CD4-positive, alpha-beta T cell treated with Interleukin-1 beta for 1 hour (primary cell): Measurements from ENCODE around the gene PPP4R3B.
A peak's percentile ranks its signal among the peaks of the same experiment; 100 is the strongest.
"Not testable (repeated sequence)": the region's sequence is repeated elsewhere in the genome, so short reads cannot be mapped to it uniquely, and the experiment has no call there.

Experiments used
- DNase-seq, 2 donors: peaks; one replicate each; pipeline ENCODE4 v3.0.0-alpha.2; 2020 to 2022

The PPP4R3B gene

DNA sequence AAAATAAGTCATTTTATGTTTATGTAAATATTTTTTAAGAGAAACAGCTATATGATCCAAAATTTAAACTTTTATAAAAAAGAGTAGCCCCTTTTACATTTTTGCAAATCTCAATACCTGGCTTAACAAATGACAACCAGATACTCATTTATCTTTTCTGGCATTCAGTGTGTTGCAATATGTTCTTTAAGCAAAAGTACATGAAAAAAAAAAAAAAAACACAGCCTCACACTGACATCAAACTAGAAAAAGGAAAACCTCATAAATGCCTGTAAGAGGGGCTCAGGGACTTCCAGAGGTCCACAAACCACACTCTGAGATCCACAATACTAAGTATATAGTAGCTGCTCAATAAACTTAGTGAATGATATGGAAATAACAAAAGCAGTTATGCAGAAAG, 21.9 kb downstream of the PPP4R3B start:
- no peak for DNase-seq

DNA sequence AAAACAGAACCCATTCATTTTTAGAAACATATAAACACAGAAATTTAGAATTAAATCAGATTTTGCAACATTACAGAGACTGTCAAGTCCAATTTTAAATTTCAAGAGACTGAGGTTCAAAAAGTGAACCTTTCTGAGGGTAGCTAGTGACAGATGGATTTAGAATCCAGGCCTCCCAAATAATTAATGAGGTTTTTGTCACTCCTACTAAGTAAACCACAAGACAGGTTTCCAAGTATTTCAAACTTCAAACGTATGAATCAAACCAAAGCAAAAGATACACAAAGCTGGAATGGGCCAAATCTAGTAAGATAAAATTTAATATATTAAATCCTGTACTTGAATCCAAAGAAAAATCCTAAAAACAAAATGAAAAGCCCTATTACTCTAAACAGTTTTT, 25.3 kb downstream of the PPP4R3B start:
- no peak for DNase-seq

DNA sequence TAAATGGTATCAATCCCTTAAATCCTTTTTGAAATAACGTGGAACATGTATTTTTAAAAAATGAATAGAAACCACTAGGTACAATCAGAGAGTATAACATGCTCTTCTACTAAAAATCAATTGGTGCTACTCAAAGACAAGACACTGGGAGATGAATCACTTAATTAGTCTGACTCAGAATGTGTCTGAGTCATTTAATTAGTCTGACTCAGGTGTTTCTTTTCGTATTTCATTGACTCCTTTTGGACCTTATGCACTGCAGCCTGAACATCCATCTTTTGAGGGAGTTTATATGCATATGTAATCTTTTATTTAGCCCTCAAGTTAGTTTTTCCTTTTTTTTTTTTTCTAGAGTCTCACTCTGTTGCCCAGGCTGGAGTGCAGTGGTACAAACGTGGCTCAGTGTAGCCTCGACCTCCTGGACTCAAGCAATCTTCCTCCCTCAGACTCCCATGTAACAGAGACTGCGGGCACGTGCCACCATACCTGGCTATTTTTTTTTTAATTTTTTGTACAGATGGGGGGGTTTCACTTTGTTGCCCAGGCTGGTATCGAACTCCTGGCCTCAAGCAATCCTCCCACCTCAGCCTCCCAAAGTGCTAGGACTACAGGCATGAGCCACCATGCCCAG, 26.5 kb downstream of the PPP4R3B start:
- no peak for DNase-seq

DNA sequence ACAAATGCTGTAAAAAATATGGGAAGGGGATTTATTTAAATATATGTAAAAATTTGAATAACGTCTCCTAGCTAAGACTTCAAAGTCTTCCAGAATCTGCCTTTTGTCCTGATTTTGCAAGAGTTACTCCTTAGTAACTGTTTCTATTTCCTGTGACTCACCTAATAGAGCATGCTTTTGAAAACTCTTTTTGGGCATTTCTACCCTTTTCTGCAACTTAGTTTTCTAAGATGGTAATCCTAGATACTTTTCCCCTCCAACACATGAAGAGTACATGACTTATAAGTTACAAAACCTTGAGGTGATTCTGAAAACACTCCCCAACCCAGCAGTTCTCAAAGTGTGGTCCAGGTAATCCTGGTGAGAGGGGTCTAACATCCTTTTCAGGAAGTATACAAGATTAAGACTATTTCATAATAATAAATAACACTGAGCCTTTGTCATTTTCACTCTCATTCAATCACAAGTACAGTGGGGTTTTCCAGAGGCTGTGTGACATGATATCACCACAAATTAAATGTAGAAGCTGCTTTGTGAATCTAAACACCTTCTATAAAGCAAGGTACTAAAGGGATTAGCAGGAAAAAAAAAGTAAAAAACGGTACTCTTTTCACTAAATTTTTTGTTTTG, 31.9 kb downstream of the PPP4R3B start:
- DNase-seq, result no peak

DNA sequence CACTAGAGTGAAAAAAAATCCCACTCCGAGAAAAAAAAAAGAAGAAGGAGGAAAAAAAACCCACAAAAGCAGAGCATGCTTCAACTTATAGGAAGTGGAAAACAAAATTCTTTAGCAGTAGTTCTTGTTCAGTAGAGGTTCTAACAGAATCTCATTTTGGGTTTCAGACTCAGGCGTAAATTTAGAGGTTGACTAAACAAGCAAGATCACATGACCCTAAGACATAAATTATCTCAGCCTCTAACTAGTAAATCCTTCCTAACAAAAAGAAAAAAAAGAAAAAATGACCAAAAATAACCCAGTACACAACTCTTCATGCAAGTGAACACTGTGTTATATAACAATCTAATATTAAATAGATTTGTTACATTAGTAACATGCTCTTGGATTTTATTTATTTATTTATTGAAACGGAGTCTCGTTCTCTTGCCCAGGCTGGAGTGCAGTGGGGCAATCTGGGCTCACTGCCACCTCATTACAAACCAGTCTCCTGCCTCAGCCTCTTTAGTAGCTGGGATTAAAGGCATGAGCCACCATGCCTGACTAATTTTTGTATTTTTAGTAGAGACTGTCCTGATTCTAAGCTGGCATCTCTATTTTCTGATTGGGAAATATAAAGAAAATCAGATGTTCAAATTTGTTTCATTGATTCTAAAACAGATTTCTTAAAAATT, 35.4 kb downstream of the PPP4R3B start:
- DNase-seq, result no peak

DNA sequence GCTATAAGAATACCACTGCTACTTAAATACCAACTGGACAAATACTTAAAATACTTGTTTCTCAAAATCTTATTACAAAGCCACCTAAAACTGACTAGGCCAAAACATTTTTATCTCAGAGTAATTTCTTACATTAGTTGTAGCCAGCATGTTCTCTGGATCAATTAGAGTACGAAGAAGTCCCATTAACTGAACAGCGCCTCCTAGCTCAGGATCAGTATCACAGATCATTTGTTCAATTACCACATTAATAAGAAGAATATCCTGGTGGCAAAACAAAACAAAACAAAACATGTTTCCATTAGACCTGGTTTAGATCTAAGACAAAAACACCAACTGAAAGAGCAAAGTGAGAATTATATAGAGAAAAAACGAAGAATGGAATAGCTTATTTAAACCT, 36.0 kb downstream of the PPP4R3B start:
- DNase-seq, result peak in 1 of 2 donors; percentile 21

DNA sequence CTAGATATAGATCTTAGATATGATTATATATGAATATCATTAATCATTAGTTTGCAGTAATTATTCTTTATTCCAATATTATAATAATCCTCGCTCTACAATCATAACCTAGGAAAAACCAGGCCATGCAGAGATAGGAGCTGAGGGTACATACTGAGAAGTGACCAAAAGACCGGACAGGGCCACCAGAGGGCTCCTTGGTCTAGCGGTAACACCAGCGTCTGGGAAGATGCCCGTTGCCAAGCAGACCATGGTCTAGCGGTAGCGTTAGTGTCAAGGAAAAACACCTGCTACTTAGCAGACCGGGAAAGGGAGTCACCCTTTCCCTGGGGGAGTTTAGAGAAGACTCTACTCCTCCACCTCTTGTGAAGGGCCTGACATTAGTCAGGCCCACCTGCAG, 48.4 kb downstream of the PPP4R3B start:
- DNase-seq, result not testable (repeated sequence)

DNA sequence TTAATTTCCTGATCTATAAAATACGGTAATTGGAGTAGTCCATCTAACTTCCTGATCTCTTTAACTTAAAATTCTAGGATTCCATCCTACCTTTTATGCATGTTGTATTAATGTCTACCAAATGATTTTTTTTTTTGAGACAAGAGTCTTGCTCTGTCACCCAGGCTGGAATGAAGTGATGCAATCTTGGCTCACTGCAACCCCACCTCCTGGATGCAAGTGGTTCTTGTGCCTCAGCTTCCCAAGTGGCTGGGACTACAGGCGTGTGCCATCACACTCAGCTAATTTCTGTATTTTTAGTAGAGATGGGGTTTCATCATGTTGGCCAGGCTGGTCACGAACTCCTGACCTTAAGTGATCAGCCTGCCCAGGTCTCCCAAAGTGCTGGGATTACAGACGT, 50.1 kb downstream of the PPP4R3B start:
- DNase-seq, result no peak

DNA sequence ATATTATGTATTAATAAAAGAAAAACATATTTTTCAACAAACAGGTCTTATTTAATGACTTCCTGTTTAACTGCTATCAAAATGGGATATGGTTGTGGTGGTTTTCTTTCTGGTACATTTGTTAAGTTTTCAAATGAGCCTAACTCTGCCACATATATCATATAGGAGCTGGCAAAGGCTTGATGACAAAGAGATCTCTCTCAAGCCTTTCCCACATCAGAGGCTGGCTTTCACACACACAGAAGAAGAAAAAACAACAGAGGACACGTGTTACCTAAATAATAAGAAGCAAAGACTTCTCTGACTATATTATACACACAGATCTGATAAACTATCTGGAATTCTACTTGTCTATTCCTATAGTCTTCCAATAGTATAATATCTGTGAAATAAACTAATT, 51.8 kb downstream of the PPP4R3B start:
- peak in 1 of 2 donors; percentile 7 for DNase-seq

DNA sequence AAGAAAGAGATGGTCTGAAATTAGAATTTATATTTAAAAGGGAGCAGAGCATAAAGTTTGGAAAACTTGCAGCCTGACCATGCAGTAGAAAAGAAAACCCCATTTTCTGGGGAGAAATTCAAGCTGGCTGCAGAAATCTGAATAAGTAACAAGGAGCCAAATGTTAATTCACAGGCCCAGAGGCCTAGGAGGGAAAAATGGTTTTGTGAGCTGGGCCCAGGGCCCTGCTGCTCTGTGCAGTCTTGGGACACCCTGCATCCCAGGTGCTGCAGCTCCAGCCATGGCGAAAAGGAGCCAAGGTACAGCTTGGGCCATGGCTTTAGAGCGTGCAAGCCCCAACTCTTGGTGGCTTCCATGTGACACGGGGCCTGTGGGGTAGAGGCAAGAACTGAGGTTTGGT, 56.6 kb downstream of the PPP4R3B start:
- no peak for DNase-seq

DNA sequence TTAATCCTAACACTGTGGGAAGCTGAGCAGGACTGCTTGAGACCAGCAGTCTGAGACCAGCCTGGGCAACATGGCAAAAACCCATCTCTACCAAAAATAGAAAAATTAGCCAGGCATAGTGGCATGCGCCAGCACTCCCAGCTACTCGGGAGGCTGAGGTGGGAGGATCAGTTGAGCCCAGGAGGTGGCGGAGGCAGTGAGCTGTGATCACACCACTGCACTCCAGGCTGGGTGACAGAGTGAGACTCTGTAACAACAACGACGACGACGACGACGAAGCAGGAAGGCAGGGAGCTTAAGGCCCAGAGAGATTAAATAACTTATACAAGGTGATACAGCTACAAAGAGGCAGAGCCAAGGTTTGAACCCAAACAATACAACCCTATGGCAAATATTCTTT, 60.6 kb downstream of the PPP4R3B start:
- DNase-seq, result no peak

DNA sequence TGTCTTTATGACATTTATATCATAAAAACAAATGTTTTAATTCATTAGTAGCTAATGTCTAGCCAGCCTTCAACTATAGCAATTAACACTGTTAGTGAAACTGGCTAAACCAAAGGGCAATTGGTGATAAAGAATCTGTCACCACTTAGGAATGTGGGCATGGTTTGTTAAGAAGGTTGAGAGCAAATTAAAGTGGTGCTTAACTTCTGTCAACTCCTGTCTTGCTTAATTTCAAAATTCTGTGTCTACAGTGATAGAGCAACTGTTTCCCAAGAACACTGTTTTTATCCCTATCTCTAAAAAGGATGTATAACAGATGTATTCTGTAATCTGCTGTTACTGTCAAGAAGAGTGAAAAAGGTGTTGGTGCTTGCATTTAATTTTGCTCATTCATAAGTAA, 61.4 kb downstream of the PPP4R3B start:
- no peak for DNase-seq

DNA sequence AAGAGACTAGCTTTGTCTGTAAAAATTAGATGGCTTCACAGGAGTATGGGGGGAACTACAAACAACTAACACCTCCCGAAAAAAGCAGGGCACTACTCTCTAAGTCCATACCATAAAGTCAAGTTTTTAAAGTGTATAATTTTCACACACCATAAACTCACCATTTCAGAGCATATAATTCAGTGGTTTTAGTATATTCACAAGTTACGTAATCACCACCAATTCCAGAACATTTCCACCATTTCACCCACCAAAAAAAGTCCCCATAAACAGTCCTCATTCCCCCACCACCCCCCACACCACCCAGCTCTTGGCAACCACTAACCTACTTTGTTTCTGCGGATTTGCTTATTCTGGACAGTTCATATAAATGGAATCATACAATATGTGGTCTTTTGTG, 64.1 kb downstream of the PPP4R3B start:
- no peak for DNase-seq

DNA sequence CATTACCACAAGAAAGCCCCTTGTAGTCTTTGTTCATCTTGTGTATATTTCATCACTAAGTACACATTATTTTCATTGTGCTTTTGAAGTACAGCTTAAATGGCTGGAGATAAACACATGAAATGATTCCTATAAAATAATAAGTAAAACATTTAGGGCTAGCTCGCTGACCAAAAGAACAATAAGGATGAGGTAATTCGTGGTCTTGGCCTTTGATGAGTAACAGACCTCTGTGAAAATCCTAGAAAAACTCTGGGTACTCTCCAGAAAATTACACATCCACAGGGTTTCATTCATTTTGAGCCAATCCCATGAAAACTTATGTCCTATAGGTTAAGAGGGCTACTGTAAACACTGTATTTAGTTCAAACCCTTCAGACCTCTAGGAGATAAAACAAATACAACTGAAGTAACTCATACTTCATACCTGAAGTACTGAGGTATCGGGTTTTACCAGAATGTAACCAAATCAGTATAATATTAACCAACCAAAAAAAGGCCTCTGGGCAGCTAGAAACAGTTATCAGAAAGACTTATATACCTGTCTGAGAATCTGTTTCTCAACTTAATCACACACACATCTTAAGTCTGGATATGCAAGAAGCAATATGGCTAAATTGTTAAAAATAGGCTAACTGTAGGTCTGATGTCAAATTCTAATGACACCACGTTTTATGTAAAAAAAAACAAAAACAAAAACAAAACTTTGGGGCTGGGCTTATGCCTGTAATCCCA, 66.9 kb downstream of the PPP4R3B start:
- no peak for DNase-seq

DNA sequence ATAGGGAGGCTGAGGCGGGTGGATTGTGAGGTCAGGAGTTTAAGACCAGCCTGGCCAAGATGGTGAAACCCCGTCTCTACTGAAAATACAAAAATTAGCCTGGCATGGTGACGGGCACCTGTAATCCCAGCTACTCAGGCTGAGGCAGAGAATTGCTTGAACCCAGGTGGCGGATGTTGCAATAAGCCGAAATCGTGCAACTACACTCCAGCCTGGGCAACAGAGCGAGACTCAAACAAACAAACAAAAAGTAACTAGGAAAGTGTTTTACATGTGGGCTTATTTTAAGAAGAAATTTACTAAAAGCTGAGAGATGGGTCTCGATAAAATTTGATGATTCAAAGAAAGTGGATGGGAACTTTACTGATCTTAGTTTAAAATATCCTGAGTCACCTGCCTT, 69.7 kb downstream of the PPP4R3B start:
- not testable (repeated sequence) for DNase-seq

DNA sequence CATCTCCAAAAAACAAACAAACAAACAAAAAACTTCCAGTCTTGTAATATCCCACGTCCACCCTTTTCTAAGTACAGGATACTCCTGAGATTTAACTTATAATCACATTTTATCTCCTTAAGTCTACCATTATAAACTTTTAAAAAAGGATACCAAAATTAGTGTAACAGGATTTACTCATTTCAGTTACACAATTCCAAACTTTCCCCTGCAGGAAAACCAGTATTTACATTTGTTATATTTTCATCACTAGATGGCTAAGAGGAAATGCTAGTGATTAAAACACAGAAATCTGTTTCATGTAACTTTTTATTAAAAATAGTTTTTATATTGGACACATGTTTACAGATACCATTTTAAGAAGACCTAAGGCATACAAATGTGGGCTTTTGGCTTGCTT, 70.4 kb downstream of the PPP4R3B start:
- DNase-seq, result no peak

DNA sequence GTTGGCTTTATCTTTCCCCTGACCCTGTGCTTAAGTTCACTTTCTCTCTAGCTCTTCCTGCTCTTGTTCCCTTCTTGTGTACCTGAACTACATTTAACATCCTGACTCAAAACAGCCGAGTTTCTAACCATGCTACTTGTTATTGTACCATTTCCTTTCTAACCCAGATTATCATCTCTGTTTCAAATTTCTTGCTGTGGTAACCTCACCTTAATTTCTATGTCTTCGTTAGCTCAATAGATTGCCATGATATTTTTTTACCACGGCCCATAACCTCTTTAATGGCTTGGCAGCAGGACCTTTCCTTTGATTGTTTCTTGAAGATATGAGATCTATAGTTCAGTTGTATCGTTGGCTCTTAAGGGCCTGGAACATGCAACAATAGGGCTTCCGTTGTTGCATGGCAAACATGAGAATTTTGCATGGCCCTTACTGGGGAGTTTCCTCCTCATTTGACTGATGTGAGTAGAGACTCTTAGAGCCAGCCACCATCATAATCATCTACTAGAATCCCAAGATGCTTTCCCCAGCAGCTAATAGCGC, 86.8 kb downstream of the PPP4R3B start:
- DNase-seq, result peak in 1 of 2 donors; percentile 25

DNA sequence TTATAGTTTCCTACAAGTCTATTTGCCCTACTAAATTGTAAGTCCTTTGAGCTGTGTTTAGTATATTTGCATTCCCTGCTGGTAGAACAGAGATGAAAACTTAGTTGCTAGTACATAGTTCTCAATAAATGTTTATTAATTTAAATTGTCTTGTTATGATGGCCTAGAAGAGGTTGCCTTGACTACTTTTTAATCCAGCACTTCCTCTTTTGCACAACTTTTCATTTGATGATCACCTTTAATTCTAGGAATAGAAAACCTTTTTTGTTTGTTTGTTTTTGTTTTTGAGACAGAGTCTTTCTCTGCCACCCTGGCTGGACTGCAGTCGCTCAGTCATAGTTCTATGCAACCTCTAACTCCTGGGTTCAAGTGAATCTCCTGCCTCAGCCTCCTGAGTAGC, 91.2 kb downstream of the PPP4R3B start:
- no peak for DNase-seq

DNA sequence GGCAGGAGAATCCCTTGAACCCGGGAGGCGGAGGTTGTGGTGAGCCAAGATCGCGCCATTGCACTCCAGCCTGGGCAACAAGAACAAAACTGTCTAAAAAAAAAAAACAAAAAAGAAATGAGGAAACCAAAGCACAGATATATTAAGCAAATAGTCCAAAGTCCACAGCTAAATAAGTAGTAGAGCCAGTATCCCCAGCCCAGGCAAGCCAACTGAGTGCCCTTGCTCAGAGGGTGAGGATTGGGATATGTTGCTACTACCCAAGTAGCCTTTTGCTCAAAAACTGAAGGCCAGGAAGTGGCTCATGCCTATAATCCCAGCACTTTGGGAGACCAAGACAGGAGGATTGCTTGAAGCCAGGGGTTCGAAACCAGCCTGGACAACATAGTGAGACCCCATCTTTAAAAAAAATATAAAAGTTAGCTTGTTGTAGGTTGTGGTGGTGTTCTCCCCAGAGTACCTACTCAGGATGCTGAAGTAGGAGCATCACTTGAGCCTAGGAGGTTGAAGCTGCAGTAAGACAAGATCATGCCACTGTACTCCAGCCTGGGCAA, 92.5 kb downstream of the PPP4R3B start:
- no peak for DNase-seq

DNA sequence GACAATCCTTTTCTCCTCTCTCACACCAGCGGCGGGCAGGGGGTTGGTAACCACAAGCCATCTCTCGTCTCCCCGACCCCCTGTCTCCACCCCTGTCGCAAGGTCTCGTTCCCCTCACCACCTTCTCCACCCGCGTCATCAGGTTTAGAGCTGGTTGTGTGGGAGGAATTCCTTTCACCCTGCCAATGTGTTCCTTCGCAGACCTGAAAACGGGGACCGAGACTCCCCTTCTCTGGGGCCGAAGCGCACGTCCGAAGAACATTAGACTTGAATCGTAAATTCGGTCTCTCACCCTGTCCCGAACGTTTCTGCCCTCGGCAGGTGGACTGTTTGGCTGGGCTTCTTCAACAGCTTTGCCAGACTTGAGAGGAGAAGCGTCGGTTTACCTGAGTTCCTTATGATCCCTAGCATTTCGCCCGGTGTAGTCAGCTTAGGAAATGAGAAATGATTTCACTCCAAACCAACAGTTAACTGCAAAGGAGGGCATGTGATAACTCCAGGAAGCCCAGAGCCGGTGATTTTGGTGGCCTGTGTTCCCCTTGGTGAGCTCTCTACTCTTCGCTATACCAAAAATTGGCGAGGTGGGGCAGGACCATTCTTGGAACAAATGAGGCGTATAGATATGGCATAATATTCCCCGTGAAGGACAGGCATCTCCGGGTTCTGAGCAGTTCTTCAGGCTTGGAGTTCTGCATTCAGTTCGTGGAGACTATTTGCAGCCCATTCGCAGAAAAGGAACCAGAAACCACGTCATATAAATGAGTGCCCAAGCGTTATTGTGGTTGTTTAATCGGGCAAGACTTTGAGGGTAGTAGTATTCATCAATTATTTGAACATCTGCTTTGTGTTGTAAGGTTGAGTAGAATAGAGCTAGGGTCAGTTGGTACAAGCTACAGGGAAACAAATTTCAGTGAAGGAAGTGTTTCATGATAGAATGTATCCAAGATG, 97.2 kb downstream of the PPP4R3B start:
- peak; percentile 33 for DNase-seq

DNA sequence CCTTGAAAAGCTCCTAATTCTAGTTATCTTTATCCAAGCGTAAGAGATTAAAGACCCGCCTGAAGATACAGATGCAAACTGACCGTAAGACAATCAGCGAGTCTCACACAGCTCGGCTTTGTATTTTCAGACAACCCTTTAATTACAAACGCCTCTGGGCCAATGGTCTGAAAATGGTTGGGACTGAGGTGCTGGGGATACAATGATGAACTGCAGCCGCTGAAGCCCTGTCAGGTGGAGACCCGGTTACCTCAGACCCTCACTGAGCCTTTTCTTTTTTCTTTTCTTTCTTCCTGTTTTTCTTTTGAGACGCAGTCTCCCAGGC, 98.6 kb downstream of the PPP4R3B start:
- DNase-seq, result peak in 1 of 2 donors; percentile 33

DNA sequence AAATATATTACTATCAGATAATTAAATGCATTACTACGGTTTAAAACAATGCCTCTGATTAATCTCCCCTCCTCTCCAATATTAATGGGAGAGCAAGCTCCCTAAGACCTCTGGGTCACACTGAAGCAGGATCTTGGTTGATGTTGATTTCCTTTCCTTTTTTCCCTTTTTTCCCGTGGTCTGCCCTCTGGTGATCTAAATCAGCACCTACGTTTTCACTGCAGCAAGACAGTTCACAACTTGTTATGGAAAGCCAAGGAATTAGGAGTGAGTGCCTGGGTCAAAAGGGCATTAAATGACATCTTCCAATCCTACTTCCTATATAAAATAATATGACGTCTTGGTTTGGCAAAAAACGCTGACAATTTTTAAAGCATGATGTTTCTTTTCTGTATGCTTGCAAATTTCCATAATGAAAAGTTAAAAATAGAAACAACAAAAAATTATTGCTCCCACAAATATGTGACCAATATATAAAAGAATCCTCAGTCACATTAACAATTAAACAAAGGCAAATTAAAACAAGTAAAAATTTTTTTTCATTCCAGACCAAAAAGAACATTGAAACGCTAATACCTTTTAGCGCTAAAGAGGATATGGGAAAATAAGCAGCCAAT, 105.8 kb downstream of the PPP4R3B start:
- no peak for DNase-seq
